ENCODE data around the gene FHL1. TPM values are rescaled to one million over a fixed set of nuclear protein-coding genes. Genes with fewer than 3 reads are reported as not detected.
A peak's percentile ranks its signal among the peaks of the same experiment; 100 is the strongest.

FHL1 gene
- total and polyA plus RNA-seq, 4 donors, result 8.8 to 20.2 (median 15.0) TPM

- H3K27ac ChIP-seq (ENCODE audit: low read depth in 1 of 2, low read length in 2 of 2), result peak overlapping the region; percentile 54 to 59
- peaks cover 0 to 5% (median 0%) of the 10 kb centered on the region in 4 donors for H3K4me1 ChIP-seq (ENCODE audit: control insufficient read depth in 4 of 4, insufficient read depth in 4 of 4, low read length in 3 of 4)
- peak overlapping the region; percentile 36 to 87 (median 71) for H3K4me3 ChIP-seq (ENCODE audit: low read depth in 1 of 3, low read length in 3 of 3)
- H3K27me3 ChIP-seq (ENCODE audit: control insufficient read depth in 4 of 4, insufficient read depth in 4 of 4, low read length in 3 of 4), result peaks cover 0 to 5% (median 0%) of the 10 kb centered on the region in 4 donors
- no peaks in the 10 kb centered on the region for H3K9me3 ChIP-seq (ENCODE audit: control insufficient read depth in 4 of 4, low read length in 3 of 4)
- WGBS, result 7% methylated on average over 48 of the region's 53 CpGs
- peak overlapping the region in 1 of 2 donors; percentile 47 for H3K9ac ChIP-seq (ENCODE audit: low read depth in 1 of 2, low read length in 2 of 2)
- no peaks in the 10 kb centered on the region for H3K36me3 ChIP-seq (ENCODE audit: control insufficient read depth in 4 of 4, insufficient read depth in 3 of 4, low read depth in 1 of 4, low read length in 3 of 4)
- no peak for DNase-seq (ENCODE audit: low spot score)
- peak; percentile 5 for TF ChIP-seq YY1 (IDR thresholded peaks at IDR 0.05)
- TF ChIP-seq, protein P1, sequence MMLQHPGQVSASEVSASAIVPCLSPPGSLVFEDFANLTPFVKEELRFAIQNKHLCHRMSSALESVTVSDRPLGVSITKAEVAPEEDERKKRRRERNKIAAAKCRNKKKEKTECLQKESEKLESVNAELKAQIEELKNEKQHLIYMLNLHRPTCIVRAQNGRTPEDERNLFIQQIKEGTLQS (IDR thresholded peaks at IDR 0.05), result no peak
Measured at GRCh38 chrX:136250191-136251040, 103.1 kb downstream of the FHL1 start.

GRCh38 chrX:136251041-136251991 is 104.0 kb downstream of the FHL1 start, which contains the start of gene MAP7D3:
Gene MAP7D3 (minus strand): TSS chrX:136251400. CDS start chrX:136251358, 42 bp downstream.
- peak within 1 kb of the TSS; percentile 36 to 87 (median 71) for H3K4me3 ChIP-seq (ENCODE audit: low read depth in 1 of 3, low read length in 3 of 3)
- no peaks in the 10 kb centered on the region for H3K36me3 ChIP-seq (ENCODE audit: control insufficient read depth in 4 of 4, insufficient read depth in 3 of 4, low read depth in 1 of 4, low read length in 3 of 4)
- H3K9me3 ChIP-seq (ENCODE audit: control insufficient read depth in 4 of 4, low read length in 3 of 4), result no peaks in the 10 kb centered on the region
- TF ChIP-seq NR2F2 (IDR thresholded peaks at IDR 0.05) (no peak), JUND (IDR thresholded peaks at IDR 0.05) (no peak), RXRA (IDR thresholded peaks at IDR 0.05) (no peak), TAF1 (conservative IDR thresholded peaks at IDR 0.05) (no peak), CTCF (IDR thresholded peaks at IDR 0.05; ENCODE audit: low read depth, low read length, missing input control) (no peak), MAX (IDR thresholded peaks at IDR 0.05) (no peak), EGR1 (IDR thresholded peaks at IDR 0.05; ENCODE audit: low read depth in 2 of 2) (no peak), HNF4A (conservative IDR thresholded peaks at IDR 0.05) (no peak), FOXA1 (IDR thresholded peaks at IDR 0.05) (no peak), RAD21 (IDR thresholded peaks at IDR 0.05) (no peak), HNF4G (IDR thresholded peaks at IDR 0.05) (no peak), SP1 (IDR thresholded peaks at IDR 0.05) (no peak), FOXA2 (IDR thresholded peaks at IDR 0.05) (no peak), REST (IDR thresholded peaks at IDR 0.05) (no peak), GABPA (IDR thresholded peaks at IDR 0.05 in 1 of 2, conservative IDR thresholded peaks at IDR 0.05 in 1 of 2) (no peak), YY1 (IDR thresholded peaks at IDR 0.05) (no peak)
- TF ChIP-seq, protein P1 (IDR thresholded peaks at IDR 0.05), result no peak
- TF ChIP-seq, protein P2, sequence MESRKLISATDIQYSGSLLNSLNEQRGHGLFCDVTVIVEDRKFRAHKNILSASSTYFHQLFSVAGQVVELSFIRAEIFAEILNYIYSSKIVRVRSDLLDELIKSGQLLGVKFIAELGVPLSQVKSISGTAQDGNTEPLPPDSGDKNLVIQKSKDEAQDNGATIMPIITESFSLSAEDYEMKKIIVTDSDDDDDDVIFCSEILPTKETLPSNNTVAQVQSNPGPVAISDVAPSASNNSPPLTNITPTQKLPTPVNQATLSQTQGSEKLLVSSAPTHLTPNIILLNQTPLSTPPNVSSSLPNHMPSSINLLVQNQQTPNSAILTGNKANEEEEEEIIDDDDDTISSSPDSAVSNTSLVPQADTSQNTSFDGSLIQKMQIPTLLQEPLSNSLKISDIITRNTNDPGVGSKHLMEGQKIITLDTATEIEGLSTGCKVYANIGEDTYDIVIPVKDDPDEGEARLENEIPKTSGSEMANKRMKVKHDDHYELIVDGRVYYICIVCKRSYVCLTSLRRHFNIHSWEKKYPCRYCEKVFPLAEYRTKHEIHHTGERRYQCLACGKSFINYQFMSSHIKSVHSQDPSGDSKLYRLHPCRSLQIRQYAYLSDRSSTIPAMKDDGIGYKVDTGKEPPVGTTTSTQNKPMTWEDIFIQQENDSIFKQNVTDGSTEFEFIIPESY (IDR thresholded peaks at IDR 0.05), result no peak
- H3K4me1 ChIP-seq (ENCODE audit: control insufficient read depth in 4 of 4, insufficient read depth in 4 of 4, low read length in 3 of 4), result peaks cover 0 to 5% (median 0%) of the 10 kb centered on the region in 4 donors
- peak within 1 kb of the TSS in 1 of 2 donors; percentile 47 for H3K9ac ChIP-seq (ENCODE audit: low read depth in 1 of 2, low read length in 2 of 2)
- peaks cover 0 to 5% (median 0%) of the 10 kb centered on the region in 4 donors for H3K27me3 ChIP-seq (ENCODE audit: control insufficient read depth in 4 of 4, insufficient read depth in 4 of 4, low read length in 3 of 4)
- H3K27ac ChIP-seq (ENCODE audit: low read depth in 1 of 2, low read length in 2 of 2), result peak within 1 kb of the TSS; percentile 54 to 59
- DNase-seq (ENCODE audit: low spot score), result peak; percentile 37
- WGBS, result 2% methylated on average over 73 of the region's 73 CpGs
